HL-60 (cell line): ENCODE measurements around the gene LFNG.

Experiments used
- POLR2AphosphoS5 ChIP-seq: IDR thresholded peaks from 2 replicates; pipeline ENCODE4 v1.6.1; 2012; ENCODE audit warnings: low read depth
- TF ChIP-seq, protein P1 (sequence below): IDR thresholded peaks from one replicate; pipeline ENCODE4 v1.5.1; 2011; ENCODE audit warnings: low read length, control low read depth, inconsistent platforms; ENCODE audit not compliant: insufficient read depth

DNA sequence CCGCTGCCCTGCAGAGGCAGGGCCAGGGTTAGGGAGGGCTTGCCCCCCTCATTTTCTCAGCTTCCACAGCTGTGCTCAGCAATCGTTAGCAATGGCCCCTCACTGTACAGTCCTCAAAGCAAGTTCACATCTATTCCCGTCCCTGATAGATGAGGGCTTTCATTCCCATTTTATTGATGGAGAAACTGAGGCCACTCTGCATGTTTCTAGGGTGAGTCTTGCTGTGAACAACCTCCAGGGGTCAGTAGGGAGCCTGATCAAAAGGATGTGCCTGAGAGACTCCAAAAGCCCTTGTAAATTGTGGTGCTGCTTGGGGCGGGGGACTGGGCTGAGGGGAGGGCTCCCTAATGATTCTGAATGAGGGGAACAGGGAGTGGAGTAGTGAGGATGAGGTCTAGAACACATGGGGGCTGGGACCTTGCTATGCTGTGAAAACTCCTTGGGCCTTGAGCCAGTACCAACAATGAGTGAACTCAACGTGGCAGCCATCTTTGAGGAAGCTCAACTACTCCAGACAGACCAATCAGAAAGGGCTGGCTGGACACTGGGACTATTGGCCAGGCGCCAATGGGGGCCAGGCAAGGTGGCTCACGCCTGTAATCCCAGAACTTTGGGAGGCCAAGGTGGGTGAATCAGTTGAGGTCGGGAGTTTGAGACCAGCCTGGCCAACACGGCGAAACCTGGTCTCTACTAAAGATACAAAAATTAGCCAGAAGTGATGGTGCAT is 36.7 kb upstream of the LFNG start:
- TF ChIP-seq, protein P1, sequence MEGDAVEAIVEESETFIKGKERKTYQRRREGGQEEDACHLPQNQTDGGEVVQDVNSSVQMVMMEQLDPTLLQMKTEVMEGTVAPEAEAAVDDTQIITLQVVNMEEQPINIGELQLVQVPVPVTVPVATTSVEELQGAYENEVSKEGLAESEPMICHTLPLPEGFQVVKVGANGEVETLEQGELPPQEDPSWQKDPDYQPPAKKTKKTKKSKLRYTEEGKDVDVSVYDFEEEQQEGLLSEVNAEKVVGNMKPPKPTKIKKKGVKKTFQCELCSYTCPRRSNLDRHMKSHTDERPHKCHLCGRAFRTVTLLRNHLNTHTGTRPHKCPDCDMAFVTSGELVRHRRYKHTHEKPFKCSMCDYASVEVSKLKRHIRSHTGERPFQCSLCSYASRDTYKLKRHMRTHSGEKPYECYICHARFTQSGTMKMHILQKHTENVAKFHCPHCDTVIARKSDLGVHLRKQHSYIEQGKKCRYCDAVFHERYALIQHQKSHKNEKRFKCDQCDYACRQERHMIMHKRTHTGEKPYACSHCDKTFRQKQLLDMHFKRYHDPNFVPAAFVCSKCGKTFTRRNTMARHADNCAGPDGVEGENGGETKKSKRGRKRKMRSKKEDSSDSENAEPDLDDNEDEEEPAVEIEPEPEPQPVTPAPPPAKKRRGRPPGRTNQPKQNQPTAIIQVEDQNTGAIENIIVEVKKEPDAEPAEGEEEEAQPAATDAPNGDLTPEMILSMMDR, result no peak
- TF ChIP-seq POLR2AphosphoS5, result no peak
